ENCODE data around the gene SSTR4.

- no peak for TF ChIP-seq PATZ1 (CRISPR knock-in tag; IDR thresholded peaks at IDR 0.05; ENCODE audit: borderline replicate concordance)
- no peak for TF ChIP-seq GLIS3 (CRISPR knock-in tag; IDR thresholded peaks at IDR 0.05)
- no peak for TF ChIP-seq ISL1 (CRISPR knock-in tag; IDR thresholded peaks at IDR 0.05)
- TF ChIP-seq CSDC2 (CRISPR knock-in tag; IDR thresholded peaks at IDR 0.05) = no peak
- TF ChIP-seq TOX (CRISPR knock-in tag; IDR thresholded peaks at IDR 0.05; ENCODE audit: borderline replicate concordance) = no peak
- TF ChIP-seq ARNTL (CRISPR knock-in tag; IDR thresholded peaks at IDR 0.05; ENCODE audit: borderline replicate concordance, low read depth) = no peak
- TF ChIP-seq PPARA (CRISPR knock-in tag; IDR thresholded peaks at IDR 0.05; ENCODE audit: borderline replicate concordance) = no peak
- no peak for TF ChIP-seq ZC3H10 (CRISPR knock-in tag; IDR thresholded peaks at IDR 0.05)
- no peak for TF ChIP-seq SNAI2 (CRISPR knock-in tag; IDR thresholded peaks at IDR 0.05)
- no peak for TF ChIP-seq CSRNP3 (CRISPR knock-in tag; IDR thresholded peaks at IDR 0.05)
- no peak for TF ChIP-seq ZFP30 (CRISPR knock-in tag; IDR thresholded peaks at IDR 0.05)
These were observed 21.7 kb upstream of the SSTR4 start for GRCh38 chr20:23013429-23013828.
